Glutamatergic neuron (in vitro differentiated cells): ENCODE results near the gene PCED1B. TPM values are rescaled to one million over a fixed set of nuclear protein-coding genes. Genes with fewer than 3 reads are reported as not detected.

Source experiments
- DNase-seq: peaks from one replicate; pipeline ENCODE4 v3.0.0; 2022
- H3K27ac Mint-ChIP-seq: one replicate; pipeline ENCODE4 v1.8.0; 2020; ENCODE audit warnings: mild to moderate bottlenecking, mixed read lengths, inconsistent platforms; ENCODE audit not compliant: unreplicated experiment
- H3K27me3 Mint-ChIP-seq: one replicate; pipeline ENCODE4 v1.8.0; 2020; ENCODE audit warnings: mild to moderate bottlenecking, moderate library complexity, mixed read lengths, inconsistent platforms; ENCODE audit not compliant: unreplicated experiment
- H3K36me3 Mint-ChIP-seq: one replicate; pipeline ENCODE4 v1.8.0; 2020; ENCODE audit warnings: mild to moderate bottlenecking, mixed read lengths, inconsistent platforms; ENCODE audit not compliant: unreplicated experiment
- H3K4me1 Mint-ChIP-seq: one replicate; pipeline ENCODE4 v1.8.0; 2020; ENCODE audit warnings: mild to moderate bottlenecking, low read depth, mixed read lengths, inconsistent platforms; ENCODE audit not compliant: unreplicated experiment
- H3K4me3 Mint-ChIP-seq: one replicate; pipeline ENCODE4 v1.8.0; 2020; ENCODE audit warnings: mild to moderate bottlenecking, mixed read lengths, inconsistent platforms; ENCODE audit not compliant: unreplicated experiment
- H3K9me3 Mint-ChIP-seq: one replicate; pipeline ENCODE4 v1.8.0; 2020; ENCODE audit warnings: mild to moderate bottlenecking, moderate library complexity, mixed read lengths, inconsistent platforms; ENCODE audit not compliant: unreplicated experiment
- total RNA-seq: library from RNA; stranded (reverse); fragmentation: NEBNext Ultra II Directional; extraction: Animal tissue kit (Norgen Biotek cat#: 25700); gene quantifications from one replicate; pipeline ENCODE4 v1.2.1, GENCODE V29; 2021; ENCODE audit not compliant: unreplicated experiment
- TF ChIP-seq, protein P1 (sequence below): fragments of 200-600 bp; sonication (generic); IDR thresholded peaks from one replicate; pipeline ENCODE4 v1.5.0; 2021; ENCODE audit not compliant: partially characterized antibody, unreplicated experiment

Gene PCED1B
- total RNA-seq, 1 donor from 2014 or later, result 0.27 TPM

DNA sequence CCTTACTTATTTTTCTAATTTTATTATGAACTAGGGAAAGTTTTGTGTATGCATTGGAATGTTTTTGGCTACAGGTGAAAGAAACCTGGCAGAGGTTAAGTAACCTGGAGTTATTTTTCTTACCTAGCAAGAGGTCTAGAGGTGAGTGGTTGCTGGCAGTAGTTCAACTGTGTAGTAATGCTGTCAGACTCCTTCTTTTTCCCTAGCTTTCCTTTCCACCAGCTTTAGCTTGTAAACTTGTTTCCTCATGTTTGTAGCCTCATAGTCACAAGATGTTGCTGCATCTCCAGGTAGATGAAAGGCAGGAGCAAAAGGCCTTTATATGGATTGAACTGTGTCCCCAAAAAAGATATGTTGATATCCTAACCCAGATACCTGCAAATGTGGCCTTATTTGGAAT lies 105.4 kb downstream of the PCED1B start:
- no peak overlapping the region for H3K27ac Mint-ChIP-seq
- no peaks in the 10 kb centered on the region for H3K36me3 Mint-ChIP-seq
- H3K27me3 Mint-ChIP-seq, result no peaks in the 10 kb centered on the region
- H3K4me3 Mint-ChIP-seq, result no peak overlapping the region
- TF ChIP-seq, protein P1, sequence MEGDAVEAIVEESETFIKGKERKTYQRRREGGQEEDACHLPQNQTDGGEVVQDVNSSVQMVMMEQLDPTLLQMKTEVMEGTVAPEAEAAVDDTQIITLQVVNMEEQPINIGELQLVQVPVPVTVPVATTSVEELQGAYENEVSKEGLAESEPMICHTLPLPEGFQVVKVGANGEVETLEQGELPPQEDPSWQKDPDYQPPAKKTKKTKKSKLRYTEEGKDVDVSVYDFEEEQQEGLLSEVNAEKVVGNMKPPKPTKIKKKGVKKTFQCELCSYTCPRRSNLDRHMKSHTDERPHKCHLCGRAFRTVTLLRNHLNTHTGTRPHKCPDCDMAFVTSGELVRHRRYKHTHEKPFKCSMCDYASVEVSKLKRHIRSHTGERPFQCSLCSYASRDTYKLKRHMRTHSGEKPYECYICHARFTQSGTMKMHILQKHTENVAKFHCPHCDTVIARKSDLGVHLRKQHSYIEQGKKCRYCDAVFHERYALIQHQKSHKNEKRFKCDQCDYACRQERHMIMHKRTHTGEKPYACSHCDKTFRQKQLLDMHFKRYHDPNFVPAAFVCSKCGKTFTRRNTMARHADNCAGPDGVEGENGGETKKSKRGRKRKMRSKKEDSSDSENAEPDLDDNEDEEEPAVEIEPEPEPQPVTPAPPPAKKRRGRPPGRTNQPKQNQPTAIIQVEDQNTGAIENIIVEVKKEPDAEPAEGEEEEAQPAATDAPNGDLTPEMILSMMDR, result no peak
- DNase-seq, result no peak
- H3K9me3 Mint-ChIP-seq, result no peaks in the 10 kb centered on the region
- no peaks in the 10 kb centered on the region for H3K4me1 Mint-ChIP-seq

DNA sequence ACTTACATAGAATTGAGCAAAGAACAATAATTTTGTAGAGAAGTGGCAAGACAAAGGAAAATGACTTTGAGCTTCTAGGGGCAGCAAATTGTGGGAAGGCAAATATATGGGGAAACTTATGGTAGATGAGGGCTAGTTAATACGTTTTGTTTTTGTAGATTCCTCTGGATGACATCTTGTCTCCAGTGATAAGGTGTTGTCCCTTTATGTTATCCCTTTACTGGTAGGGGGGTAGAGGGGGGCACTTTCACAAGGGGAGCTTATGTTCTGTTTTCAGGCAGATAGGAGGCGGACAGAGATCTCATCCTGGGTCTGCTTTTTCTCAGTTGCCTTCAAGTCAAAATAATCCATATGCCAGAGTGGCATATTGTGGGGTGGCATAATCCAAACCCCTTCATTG lies 106.8 kb downstream of the PCED1B start:
- TF ChIP-seq, protein P1, result no peak
- no peaks in the 10 kb centered on the region for H3K9me3 Mint-ChIP-seq
- no peaks in the 10 kb centered on the region for H3K27me3 Mint-ChIP-seq
- no peak overlapping the region for H3K4me3 Mint-ChIP-seq
- no peaks in the 10 kb centered on the region for H3K4me1 Mint-ChIP-seq
- H3K36me3 Mint-ChIP-seq, result no peaks in the 10 kb centered on the region
- DNase-seq, result no peak
- no peak overlapping the region for H3K27ac Mint-ChIP-seq

DNA sequence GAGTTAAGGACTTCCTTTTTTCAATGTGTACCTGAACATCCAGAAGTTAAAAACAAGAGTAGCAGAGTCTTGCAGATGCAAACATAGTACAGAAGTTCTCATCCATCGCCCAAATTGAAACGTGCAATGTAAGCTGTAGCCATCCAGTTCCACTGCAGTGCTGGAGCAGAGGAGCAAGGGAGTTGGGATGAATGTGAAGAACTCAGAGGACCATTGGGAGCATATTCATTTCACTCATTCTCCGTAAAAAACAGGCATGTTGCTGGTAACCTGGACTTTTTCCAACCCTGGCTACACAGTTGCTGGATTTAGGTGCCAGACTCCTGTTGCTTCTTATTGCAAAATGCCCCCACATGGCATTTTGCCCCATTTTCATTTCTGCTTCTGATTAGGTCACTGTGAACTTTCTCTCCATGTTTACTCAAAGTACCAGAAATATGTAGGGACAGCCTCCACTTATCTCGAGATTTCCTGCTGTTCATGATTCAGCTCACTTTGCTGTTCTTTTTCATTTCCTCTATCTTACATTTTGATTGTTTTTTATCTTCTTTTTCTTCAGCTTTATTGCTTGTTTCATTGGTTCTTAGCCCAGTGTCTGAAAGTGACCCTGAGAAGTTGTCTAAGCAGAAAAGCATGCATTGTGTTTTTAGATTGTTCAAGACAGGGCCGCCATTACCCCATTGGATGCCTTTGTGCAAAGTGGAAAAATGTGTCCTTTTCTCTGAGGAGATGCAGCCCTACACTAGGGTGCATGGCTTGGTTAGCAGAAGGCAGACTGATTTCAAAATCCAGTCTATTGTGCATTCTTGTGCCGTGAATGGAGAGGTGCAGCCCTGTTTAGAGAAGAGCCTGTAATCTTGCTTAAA lies 109.4 kb downstream of the PCED1B start:
- Mint-ChIP-seq H3K27me3 (no peaks in the 10 kb centered on the region), H3K4me1 (no peaks in the 10 kb centered on the region), H3K9me3 (no peaks in the 10 kb centered on the region), H3K27ac (no peak overlapping the region), H3K36me3 (no peaks in the 10 kb centered on the region), H3K4me3 (no peak overlapping the region)
- TF ChIP-seq, protein P1, result no peak
- no peak for DNase-seq

DNA sequence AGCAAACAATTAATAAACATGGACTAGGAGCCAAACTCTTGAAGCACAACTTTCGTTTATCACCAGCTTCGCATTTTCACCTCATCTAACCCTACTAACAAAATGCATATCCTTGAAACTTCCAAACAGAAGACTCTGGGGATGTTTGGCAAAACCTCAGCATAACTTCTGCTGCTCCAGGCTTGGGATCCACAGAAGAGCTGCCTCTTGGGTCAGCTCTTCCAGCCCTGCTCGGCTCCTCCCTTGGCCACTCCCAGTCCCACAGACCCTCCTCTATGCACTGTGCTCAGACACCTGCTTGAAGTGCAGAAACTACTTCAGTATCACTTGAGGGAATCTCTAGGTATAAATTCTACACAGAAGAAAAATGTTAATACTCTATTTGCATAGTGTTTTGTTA lies 110.3 kb downstream of the PCED1B start:
- Mint-ChIP-seq H3K36me3 (no peaks in the 10 kb centered on the region), H3K27ac (no peak overlapping the region), H3K4me1 (no peaks in the 10 kb centered on the region), H3K4me3 (no peak overlapping the region), H3K27me3 (no peaks in the 10 kb centered on the region), H3K9me3 (no peaks in the 10 kb centered on the region)
- DNase-seq, result no peak
- TF ChIP-seq, protein P1, result no peak

DNA sequence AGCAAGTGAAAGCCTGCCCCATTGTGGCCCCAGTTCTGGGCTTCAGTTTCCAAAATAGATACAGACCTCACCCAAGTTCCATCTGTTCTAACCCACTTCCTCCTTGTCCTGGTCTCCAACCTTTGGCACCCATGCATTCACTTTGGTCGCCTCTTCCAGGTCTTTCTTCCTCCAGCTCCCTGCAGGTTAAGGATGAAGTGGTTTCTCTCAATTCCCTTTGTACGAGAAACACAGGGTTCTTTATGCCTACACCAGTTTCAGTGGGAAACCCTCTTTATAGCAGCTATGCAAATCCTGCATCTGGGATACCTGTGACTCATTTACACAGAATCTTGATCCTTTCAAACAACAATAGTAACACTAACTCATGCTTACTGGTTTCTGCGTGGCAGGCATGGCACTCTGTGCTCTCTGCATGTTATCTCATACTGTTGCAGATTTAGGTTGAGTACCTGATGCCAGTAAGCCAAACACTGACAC lies 110.9 kb downstream of the PCED1B start:
- no peak for DNase-seq
- no peaks in the 10 kb centered on the region for H3K36me3 Mint-ChIP-seq
- no peak overlapping the region for H3K27ac Mint-ChIP-seq
- H3K4me1 Mint-ChIP-seq, result no peaks in the 10 kb centered on the region
- H3K9me3 Mint-ChIP-seq, result no peaks in the 10 kb centered on the region
- no peaks in the 10 kb centered on the region for H3K27me3 Mint-ChIP-seq
- TF ChIP-seq, protein P1, result no peak
- H3K4me3 Mint-ChIP-seq, result no peak overlapping the region
